GM12891 (cell line): ENCODE results near the gene LTBP1.

ENCODE experiments used
- DNase-seq: peaks from one replicate; pipeline ENCODE4 v3.0.0; 2011; ENCODE audit warnings: low spot score; ENCODE audit not compliant: insufficient read length
- FAIRE-seq: peaks from 2 replicates; lab custom pipeline; 2011; peaks lifted over from hg19 to GRCh38; lab: Jason Lieb, UNC
- PAX5 ChIP-seq: IDR thresholded peaks from 2 replicates; pipeline ENCODE4 v1.6.1; 2011; ENCODE audit warnings: low read length, moderate library complexity, mild to moderate bottlenecking; ENCODE audit not compliant: insufficient read depth, severe bottlenecking
- POLR2A ChIP-seq: IDR thresholded peaks from 2 replicates; pipeline ENCODE4 v1.6.1; 2011; ENCODE audit warnings: low read depth, low read length, control low read depth
- POLR2AphosphoS5 ChIP-seq: IDR thresholded peaks from 2 replicates; pipeline ENCODE4 v1.6.1; 2011; ENCODE audit warnings: low read depth, low read length, control low read depth
- POU2F2 ChIP-seq: IDR thresholded peaks from 2 replicates; pipeline ENCODE4 v1.6.1; 2011; ENCODE audit warnings: low read depth, mild to moderate bottlenecking, control low read depth, low read length, moderate library complexity
- SPI1 ChIP-seq: IDR thresholded peaks from 2 replicates; pipeline ENCODE4 v1.6.1; 2011; ENCODE audit warnings: low read depth, low read length, control low read depth
- TAF1 ChIP-seq: IDR thresholded peaks from 2 replicates; pipeline ENCODE4 v1.6.1; 2011; ENCODE audit warnings: low read depth, low read length, control low read depth

The LTBP1 gene

GRCh38 chr2:32941944-32942690 is 4.6 kb upstream of the LTBP1 start:
- FAIRE-seq = no peak
- TF ChIP-seq SPI1 (no peak), TAF1 (no peak), POLR2A (no peak), PAX5 (no peak), POU2F2 (no peak), POLR2AphosphoS5 (no peak)
- no peak for DNase-seq

GRCh38 chr2:32942793-32943485 is 3.8 kb upstream of the LTBP1 start:
- FAIRE-seq = no peak

GRCh38 chr2:32945286-32945685 is 1.5 kb upstream of the LTBP1 start:
- TF ChIP-seq POLR2AphosphoS5 (no peak), SPI1 (no peak), PAX5 (no peak)
- no peak for FAIRE-seq
- DNase-seq = no peak

More at GRCh38 chr2:32942793-32943485, 3.8 kb upstream of the LTBP1 start:
- no peak for TF ChIP-seq POLR2A
- TF ChIP-seq SPI1 = no peak
- TF ChIP-seq PAX5 = no peak
- no peak for TF ChIP-seq POLR2AphosphoS5
- no peak for TF ChIP-seq TAF1
- no peak for TF ChIP-seq POU2F2
- no peak for DNase-seq

- TF ChIP-seq POLR2AphosphoS5 (no peak), SPI1 (no peak)
- FAIRE-seq (no peak), DNase-seq (peak; percentile 37)
These were observed 327 bp downstream of the LTBP1 start for GRCh38 chr2:32947076-32947483.

GRCh38 chr2:32947484-32948143 is 861 bp downstream of the LTBP1 start:
- DNase-seq (peak; percentile 41), FAIRE-seq (no peak)
- TF ChIP-seq POLR2AphosphoS5 (no peak), PAX5 (no peak), POLR2A (no peak), TAF1 (no peak), POU2F2 (no peak), SPI1 (no peak)

GRCh38 chr2:32948266-32948665 is 1.5 kb downstream of the LTBP1 start:
- no peak for DNase-seq
- TF ChIP-seq POU2F2 = no peak
- no peak for TF ChIP-seq TAF1
- TF ChIP-seq POLR2AphosphoS5 = no peak
- no peak for TF ChIP-seq PAX5
- no peak for TF ChIP-seq SPI1
- TF ChIP-seq POLR2A = no peak
- no peak for FAIRE-seq

GRCh38 chr2:32949260-32949659 is 2.5 kb downstream of the LTBP1 start:
- FAIRE-seq (no peak), DNase-seq (no peak)
- TF ChIP-seq SPI1 (no peak), PAX5 (no peak), POLR2AphosphoS5 (no peak), POU2F2 (no peak), TAF1 (no peak), POLR2A (no peak)

- FAIRE-seq = no peak
- TF ChIP-seq SPI1 = peak; percentile 87
- TF ChIP-seq POU2F2 = no peak
- no peak for TF ChIP-seq TAF1
- no peak for TF ChIP-seq POLR2AphosphoS5
- DNase-seq = no peak
These were observed 4.9 kb downstream of the LTBP1 start for GRCh38 chr2:32951672-32952071.

- FAIRE-seq (no peak), DNase-seq (no peak)
- TF ChIP-seq PAX5 = no peak
- TF ChIP-seq POLR2AphosphoS5 = no peak
- no peak for TF ChIP-seq POLR2A
- TF ChIP-seq TAF1 = no peak
- TF ChIP-seq POU2F2 = no peak
- no peak for TF ChIP-seq SPI1
These were observed 6.2 kb downstream of the LTBP1 start for GRCh38 chr2:32952761-32953476.
